Activated B cell treated with CpG ODN at 0.5 μM for 24 hours (primary cell): Measurements from ENCODE around the gene GAREM1. TPM values are rescaled to one million over a fixed set of nuclear protein-coding genes. Genes with fewer than 3 reads are reported as not detected.

ENCODE experiments used
- ATAC-seq: fragments of 200-7000 bp; cut with Tn5 transposase; one replicate; pipeline ENCODE4 v1.10.0; 2021; ENCODE audit warnings: low read depth, mild to moderate bottlenecking, moderate library complexity
- CTCF ChIA-PET: fragments of 350-600 bp; sonication (Branson Sonifier 250); formaldehyde crosslinking; loops from one replicate; lab custom pipeline; 2021; ENCODE audit warnings: antibody characterized with exemption; lab: Charles Lee
- POLR2A ChIA-PET: fragments of 350-600 bp; sonication (Branson Sonifier 250); formaldehyde crosslinking; loops from one replicate; lab custom pipeline; 2021; ENCODE audit warnings: antibody characterized with exemption; lab: Charles Lee
- DNase-seq: peaks from one replicate; pipeline ENCODE4 v3.0.0; 2022
- H3K27ac Mint-ChIP-seq: one replicate; pipeline ENCODE4 v1.8.0; 2020; ENCODE audit warnings: mixed read lengths
- H3K27me3 Mint-ChIP-seq: one replicate; pipeline ENCODE4 v1.8.0; 2021; ENCODE audit warnings: mixed read lengths
- H3K36me3 Mint-ChIP-seq: one replicate; pipeline ENCODE4 v1.8.0; 2021; ENCODE audit warnings: low read depth, mixed read lengths
- H3K4me1 Mint-ChIP-seq: one replicate; pipeline ENCODE4 v1.8.0; 2021; ENCODE audit warnings: mixed read lengths
- H3K4me3 Mint-ChIP-seq: one replicate; pipeline ENCODE4 v1.8.0; 2020; ENCODE audit warnings: mild to moderate bottlenecking, mixed read lengths
- H3K9me3 Mint-ChIP-seq: one replicate; pipeline ENCODE4 v1.8.0; 2020; ENCODE audit warnings: mixed read lengths
- intact Hi-C: fragments of 100-400 bp; cut with micrococcal nuclease; formaldehyde crosslinking; loops from one replicate; pipeline ENCODE4 v1.15.1; 2024
- total RNA-seq: library from RNA; stranded (reverse); gene quantifications from 2 replicates; pipeline ENCODE4 v1.2.3, GENCODE V29; 2022
- TF ChIP-seq, protein P1 (sequence below): fragments of 200-600 bp; IDR thresholded peaks from one replicate; pipeline ENCODE4 v1.8.0; 2022; ENCODE audit warnings: antibody characterized with exemption, mild to moderate bottlenecking

GAREM1 gene
- total RNA-seq, 1 donor from 2014 or later = not detected

DNA sequence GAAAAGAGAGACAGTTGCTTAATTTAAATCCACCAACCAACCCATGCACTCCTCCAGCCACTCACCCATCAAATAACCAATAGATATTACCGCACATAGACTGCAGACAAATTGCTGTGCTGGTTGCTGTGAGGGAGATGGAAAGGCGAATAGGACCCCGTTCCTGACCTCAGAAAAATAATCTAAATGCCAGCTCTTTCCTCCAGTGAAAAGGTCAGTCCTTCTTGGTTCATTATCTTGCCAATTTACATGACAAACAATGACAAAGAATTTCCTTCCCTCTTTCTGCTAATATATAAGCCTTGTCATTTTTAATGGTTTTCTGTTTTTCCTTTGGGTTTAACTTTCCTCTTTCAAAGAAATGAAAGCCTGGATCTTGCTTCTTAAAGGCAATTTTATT lies 219.2 kb downstream of the GAREM1 start:
- CTCF ChIA-PET = no interaction called here
- H3K4me3 Mint-ChIP-seq = no peak overlapping the region
- no peak for DNase-seq
- H3K27ac Mint-ChIP-seq = no peak overlapping the region
- H3K9me3 Mint-ChIP-seq = no peaks in the 10 kb centered on the region
- intact Hi-C loops = no loop called here
- no peaks in the 10 kb centered on the region for H3K36me3 Mint-ChIP-seq
- TF ChIP-seq, protein P1, sequence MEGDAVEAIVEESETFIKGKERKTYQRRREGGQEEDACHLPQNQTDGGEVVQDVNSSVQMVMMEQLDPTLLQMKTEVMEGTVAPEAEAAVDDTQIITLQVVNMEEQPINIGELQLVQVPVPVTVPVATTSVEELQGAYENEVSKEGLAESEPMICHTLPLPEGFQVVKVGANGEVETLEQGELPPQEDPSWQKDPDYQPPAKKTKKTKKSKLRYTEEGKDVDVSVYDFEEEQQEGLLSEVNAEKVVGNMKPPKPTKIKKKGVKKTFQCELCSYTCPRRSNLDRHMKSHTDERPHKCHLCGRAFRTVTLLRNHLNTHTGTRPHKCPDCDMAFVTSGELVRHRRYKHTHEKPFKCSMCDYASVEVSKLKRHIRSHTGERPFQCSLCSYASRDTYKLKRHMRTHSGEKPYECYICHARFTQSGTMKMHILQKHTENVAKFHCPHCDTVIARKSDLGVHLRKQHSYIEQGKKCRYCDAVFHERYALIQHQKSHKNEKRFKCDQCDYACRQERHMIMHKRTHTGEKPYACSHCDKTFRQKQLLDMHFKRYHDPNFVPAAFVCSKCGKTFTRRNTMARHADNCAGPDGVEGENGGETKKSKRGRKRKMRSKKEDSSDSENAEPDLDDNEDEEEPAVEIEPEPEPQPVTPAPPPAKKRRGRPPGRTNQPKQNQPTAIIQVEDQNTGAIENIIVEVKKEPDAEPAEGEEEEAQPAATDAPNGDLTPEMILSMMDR = no peak
- H3K27me3 Mint-ChIP-seq = peaks cover 4% of the 10 kb centered on the region
- no peak for ATAC-seq
- H3K4me1 Mint-ChIP-seq = no peaks in the 10 kb centered on the region
- POLR2A ChIA-PET = no interaction called here

DNA sequence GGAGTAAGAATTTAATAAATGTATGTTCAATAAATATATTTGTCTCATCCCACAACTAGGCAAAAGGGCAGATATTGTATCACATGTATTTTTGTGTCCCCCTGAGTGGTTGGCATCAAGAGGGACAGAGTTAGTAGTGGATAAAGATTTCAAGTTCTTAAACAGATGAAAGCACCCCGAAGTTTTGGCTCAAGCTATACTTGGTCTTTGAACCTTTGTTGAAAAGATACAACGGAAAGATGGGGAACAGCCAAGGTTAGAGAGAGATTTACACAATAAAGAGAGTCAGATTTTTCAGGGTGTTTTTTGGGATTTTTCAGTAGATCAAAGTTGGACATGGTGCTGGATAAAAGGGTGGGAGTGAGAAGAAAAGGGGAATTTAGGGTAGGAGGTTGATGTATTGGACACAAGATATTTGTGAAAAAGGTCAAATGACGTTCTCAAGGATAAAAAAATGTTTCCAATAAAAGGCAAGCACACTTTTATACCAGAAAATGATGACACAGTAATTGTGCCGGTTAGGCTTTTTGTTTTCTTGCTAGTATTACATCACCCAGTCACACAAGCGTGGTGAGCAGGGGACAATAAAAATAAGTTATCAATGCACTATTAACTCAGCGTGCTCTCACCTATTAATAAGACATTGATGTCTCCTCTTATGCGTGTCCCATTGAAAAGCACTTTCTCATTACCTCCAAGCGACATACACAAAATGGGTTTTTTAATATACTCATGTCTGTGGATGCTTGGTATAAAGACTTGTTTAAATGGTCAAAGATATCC lies 221.3 kb downstream of the GAREM1 start:
- no peak overlapping the region for H3K4me3 Mint-ChIP-seq
- POLR2A ChIA-PET = no interaction called here
- H3K36me3 Mint-ChIP-seq = no peaks in the 10 kb centered on the region
- CTCF ChIA-PET = interaction anchor here (1.1 kb wide), 1 partner anchor 22 kb away, joined by 3 read pairs; no protein-coding TSS in a partner anchor
- H3K9me3 Mint-ChIP-seq = no peaks in the 10 kb centered on the region
- no peaks in the 10 kb centered on the region for H3K4me1 Mint-ChIP-seq
- DNase-seq (no peak), ATAC-seq (no peak)
- H3K27ac Mint-ChIP-seq = no peak overlapping the region
- intact Hi-C loops = no loop called here
- H3K27me3 Mint-ChIP-seq = peaks cover 2% of the 10 kb centered on the region
- TF ChIP-seq, protein P1 = no peak

DNA sequence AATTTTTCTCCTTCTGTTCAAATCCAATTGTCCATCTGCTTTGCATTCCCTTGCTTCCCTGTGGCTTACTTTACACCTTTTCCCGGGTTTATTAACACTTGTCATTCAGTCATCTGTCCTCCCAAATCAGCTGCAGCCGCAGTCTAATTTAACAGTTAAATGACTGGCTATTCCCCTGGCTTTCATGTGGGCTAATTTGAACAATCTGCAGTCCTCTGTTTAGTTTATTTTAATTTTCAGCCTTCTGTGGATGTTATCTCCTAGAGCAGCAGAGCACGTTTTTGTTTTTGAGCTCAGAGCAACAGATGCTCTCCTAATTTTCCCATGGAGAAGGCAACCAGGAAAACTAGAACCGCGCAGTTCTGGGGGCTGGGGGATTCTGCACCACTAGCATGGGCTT lies 225.8 kb downstream of the GAREM1 start:
- DNase-seq = no peak
- H3K4me1 Mint-ChIP-seq = no peaks in the 10 kb centered on the region
- H3K36me3 Mint-ChIP-seq = no peaks in the 10 kb centered on the region
- ChIA-PET CTCF (no interaction called here), POLR2A (no interaction called here)
- H3K9me3 Mint-ChIP-seq = no peaks in the 10 kb centered on the region
- TF ChIP-seq, protein P1 = no peak
- no peak overlapping the region for H3K4me3 Mint-ChIP-seq
- H3K27ac Mint-ChIP-seq = no peak overlapping the region
- H3K27me3 Mint-ChIP-seq = peaks cover 2% of the 10 kb centered on the region
- intact Hi-C loops = no loop called here
- ATAC-seq = no peak

DNA sequence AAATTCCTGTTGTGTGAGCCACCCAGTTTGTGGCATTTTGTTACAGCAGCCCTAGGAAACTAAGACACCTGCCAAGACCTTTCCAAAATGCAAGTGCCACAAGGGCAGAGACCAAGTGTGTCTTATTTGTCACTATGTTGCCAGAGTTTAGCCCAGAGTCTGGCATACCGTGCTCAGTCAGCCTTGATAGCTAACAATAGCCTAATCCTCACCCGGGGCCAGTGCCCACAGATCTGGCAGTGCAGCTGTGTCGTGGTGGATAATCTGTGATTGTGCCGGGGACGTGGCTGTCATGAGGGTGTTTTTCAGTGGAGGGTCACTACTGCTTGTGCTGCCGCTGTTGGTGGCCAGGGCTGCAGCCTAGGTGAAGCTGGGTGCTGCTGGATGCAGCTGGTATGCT lies 227.3 kb downstream of the GAREM1 start:
- ATAC-seq (no peak), DNase-seq (no peak)
- TF ChIP-seq, protein P1 = no peak
- Mint-ChIP-seq H3K4me3 (no peak overlapping the region), H3K27ac (no peak overlapping the region), H3K4me1 (no peaks in the 10 kb centered on the region), H3K27me3 (peaks cover 3% of the 10 kb centered on the region), H3K36me3 (no peaks in the 10 kb centered on the region), H3K9me3 (no peaks in the 10 kb centered on the region)
- intact Hi-C loops = no loop called here
- ChIA-PET POLR2A (no interaction called here), CTCF (no interaction called here)

DNA sequence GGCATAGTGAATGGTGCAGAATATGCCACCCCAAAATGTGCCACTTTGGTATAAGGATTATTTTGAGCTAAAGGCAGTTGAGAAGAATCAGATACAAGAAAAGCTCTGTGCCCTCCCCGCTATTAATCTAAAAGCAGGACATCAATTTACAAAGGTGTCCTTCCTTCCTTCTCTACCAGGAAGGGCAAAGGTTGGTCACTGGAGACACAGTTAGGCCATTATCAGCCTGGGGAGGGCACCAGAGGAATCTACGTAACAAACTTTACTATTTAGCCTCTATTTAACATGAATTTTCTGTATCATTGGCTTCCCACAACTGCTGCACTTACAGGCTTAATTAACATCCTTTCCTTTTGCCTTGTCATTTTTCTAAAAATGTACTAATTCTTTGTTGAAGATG lies 228.3 kb downstream of the GAREM1 start:
- no peak overlapping the region for H3K27ac Mint-ChIP-seq
- intact Hi-C loops = no loop called here
- TF ChIP-seq, protein P1 = no peak
- POLR2A ChIA-PET = no interaction called here
- CTCF ChIA-PET = no interaction called here
- no peak for DNase-seq
- H3K4me3 Mint-ChIP-seq = no peak overlapping the region
- H3K4me1 Mint-ChIP-seq = no peaks in the 10 kb centered on the region
- H3K36me3 Mint-ChIP-seq = no peaks in the 10 kb centered on the region
- peaks cover 4% of the 10 kb centered on the region for H3K27me3 Mint-ChIP-seq
- no peaks in the 10 kb centered on the region for H3K9me3 Mint-ChIP-seq
- no peak for ATAC-seq
